Vagina (tissue), 2 donors: ENCODE measurements around the gene MRNIP.

Experiments
- POLR2A ChIP-seq, 2 donors: fragments of 450-650 bp; IDR thresholded peaks; one replicate each; pipeline ENCODE4 v1.6.1; 2017; ENCODE audit warnings: antibody characterized with exemption in 2 of 2, mild to moderate bottlenecking in 2 of 2, moderate library complexity in 2 of 2
- POLR2AphosphoS5 ChIP-seq, 2 donors: sonication (generic); formaldehyde crosslinking; IDR thresholded peaks; one replicate each; pipeline ENCODE4 v1.9.0; 2017; ENCODE audit warnings: antibody characterized with exemption in 2 of 2, mild to moderate bottlenecking in 2 of 2, low read depth in 1 of 2; ENCODE audit not compliant: insufficient read depth in 1 of 2
- TF ChIP-seq, protein P1 (sequence below), 3 experiments: fragments of 450-650 bp in 2 of 3; fragments of 200-600 bp in 1 of 3; sonication (generic) in 1 of 3; IDR thresholded peaks; one replicate each; pipeline ENCODE4 v1.5.1; 2017 to 2019; ENCODE audit warnings: antibody characterized with exemption in 3 of 3, mild to moderate bottlenecking in 2 of 3, moderate library complexity in 2 of 3

GRCh38 chr5:179792612-179793467 lies 65.8 kb downstream of the MRNIP start:
- TF ChIP-seq, protein P1, sequence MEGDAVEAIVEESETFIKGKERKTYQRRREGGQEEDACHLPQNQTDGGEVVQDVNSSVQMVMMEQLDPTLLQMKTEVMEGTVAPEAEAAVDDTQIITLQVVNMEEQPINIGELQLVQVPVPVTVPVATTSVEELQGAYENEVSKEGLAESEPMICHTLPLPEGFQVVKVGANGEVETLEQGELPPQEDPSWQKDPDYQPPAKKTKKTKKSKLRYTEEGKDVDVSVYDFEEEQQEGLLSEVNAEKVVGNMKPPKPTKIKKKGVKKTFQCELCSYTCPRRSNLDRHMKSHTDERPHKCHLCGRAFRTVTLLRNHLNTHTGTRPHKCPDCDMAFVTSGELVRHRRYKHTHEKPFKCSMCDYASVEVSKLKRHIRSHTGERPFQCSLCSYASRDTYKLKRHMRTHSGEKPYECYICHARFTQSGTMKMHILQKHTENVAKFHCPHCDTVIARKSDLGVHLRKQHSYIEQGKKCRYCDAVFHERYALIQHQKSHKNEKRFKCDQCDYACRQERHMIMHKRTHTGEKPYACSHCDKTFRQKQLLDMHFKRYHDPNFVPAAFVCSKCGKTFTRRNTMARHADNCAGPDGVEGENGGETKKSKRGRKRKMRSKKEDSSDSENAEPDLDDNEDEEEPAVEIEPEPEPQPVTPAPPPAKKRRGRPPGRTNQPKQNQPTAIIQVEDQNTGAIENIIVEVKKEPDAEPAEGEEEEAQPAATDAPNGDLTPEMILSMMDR (IDR thresholded peaks at IDR 0.05): no peak
- no peak for TF ChIP-seq POLR2A (IDR thresholded peaks at IDR 0.05)
- TF ChIP-seq POLR2AphosphoS5 (IDR thresholded peaks at IDR 0.05; ENCODE audit: insufficient read depth in 1 of 2, low read depth in 1 of 2): no peak
